SJSA1 (cell line): Measurements from ENCODE around the gene CDC16. TPM values are rescaled to one million over a fixed set of nuclear protein-coding genes. Genes with fewer than 3 reads are reported as not detected.

Source experiments
- DNase-seq, 2 experiments: peaks; one replicate each; pipeline ENCODE4 v3.0.0-alpha.2; 2015 to 2020; ENCODE audit warnings: low spot score in 2 of 2, low read depth in 1 of 2
- H3K27ac ChIP-seq: fragments of 250-450 bp; sonication (Bioruptor Pico); 2 replicates; pipeline ENCODE4 v1.5.1; 2020; ENCODE audit warnings: mild to moderate bottlenecking, moderate library complexity
- H3K27me3 ChIP-seq: fragments of 250-450 bp; sonication (Bioruptor Pico); replicated peaks from 2 replicates; pipeline ENCODE4 v1.5.1; 2020; ENCODE audit warnings: mild to moderate bottlenecking, moderate library complexity
- H3K36me3 ChIP-seq: fragments of 250-450 bp; sonication (Bioruptor Pico); 2 replicates; pipeline ENCODE4 v1.5.1; 2020; ENCODE audit warnings: mild to moderate bottlenecking
- H3K4me1 ChIP-seq: fragments of 250-450 bp; sonication (Bioruptor Pico); replicated peaks from 2 replicates; pipeline ENCODE4 v1.6.1; 2021; ENCODE audit warnings: mild to moderate bottlenecking
- H3K4me3 ChIP-seq: fragments of 250-450 bp; sonication (Bioruptor Pico); 2 replicates; pipeline ENCODE4 v1.5.1; 2020; ENCODE audit warnings: mild to moderate bottlenecking
- H3K9me3 ChIP-seq: fragments of 250-450 bp; sonication (Bioruptor Pico); replicated peaks from 2 replicates; pipeline ENCODE4 v1.5.1; 2020; ENCODE audit warnings: mild to moderate bottlenecking
- total RNA-seq: library from RNA; depleted of rRNA; stranded (reverse); fragments of >200 nt; shearing (Covaris generic); gene quantifications from 2 replicates; pipeline ENCODE4 v1.2.3, GENCODE V29; 2014

CDC16 gene
- total RNA-seq, 1 experiment from 2014 or later, result 27.2 TPM

GRCh38 chr13:114212158-114212495 lies 22.6 kb upstream of the CDC16 start:
- Histone ChIP-seq H3K36me3 (no peaks in the 10 kb centered on the region), H3K4me3 (no peak overlapping the region), H3K4me1 (no peaks in the 10 kb centered on the region), H3K9me3 (peaks cover 4% of the 10 kb centered on the region; the same call in 1 of the 2 replicates), H3K27me3 (no peaks in the 10 kb centered on the region), H3K27ac (no peak overlapping the region)
- DNase-seq, result no peak

GRCh38 chr13:114213980-114214379 lies 20.7 kb upstream of the CDC16 start:
- no peaks in the 10 kb centered on the region for H3K9me3 ChIP-seq
- H3K27ac ChIP-seq, result no peak overlapping the region
- no peak overlapping the region for H3K4me3 ChIP-seq
- no peak for DNase-seq
- H3K4me1 ChIP-seq, result no peaks in the 10 kb centered on the region
- no peaks in the 10 kb centered on the region for H3K36me3 ChIP-seq
- H3K27me3 ChIP-seq, result no peaks in the 10 kb centered on the region; the same call in 1 of the 2 replicates

- H3K4me3 ChIP-seq, result no peak overlapping the region
- H3K27me3 ChIP-seq, result no peaks in the 10 kb centered on the region; the same call in 1 of the 2 replicates
Observed at GRCh38 chr13:114219392-114219791, 15.3 kb upstream of the CDC16 start.

GRCh38 chr13:114222461-114222968 lies 12.2 kb upstream of the CDC16 start:
- Histone ChIP-seq H3K4me3 (no peak overlapping the region), H3K36me3 (no peaks in the 10 kb centered on the region), H3K27ac (no peak overlapping the region), H3K27me3 (no peaks in the 10 kb centered on the region; the same call in 1 of the 2 replicates), H3K9me3 (no peaks in the 10 kb centered on the region), H3K4me1 (peaks cover 3% of the 10 kb centered on the region; the same call in 1 of the 2 replicates)
- DNase-seq, result peak in 1 of 2 experiments; percentile 5

More at GRCh38 chr13:114219392-114219791, 15.3 kb upstream of the CDC16 start:
- no peak overlapping the region for H3K27ac ChIP-seq
- DNase-seq, result no peak
- no peaks in the 10 kb centered on the region for H3K36me3 ChIP-seq
- peaks cover 3% of the 10 kb centered on the region; the same call in 1 of the 2 replicates for H3K4me1 ChIP-seq
- H3K9me3 ChIP-seq, result no peaks in the 10 kb centered on the region

GRCh38 chr13:114224201-114224600 lies 10.5 kb upstream of the CDC16 start:
- H3K9me3 ChIP-seq, result no peaks in the 10 kb centered on the region
- H3K4me3 ChIP-seq, result no peak overlapping the region
- H3K27ac ChIP-seq, result no peak overlapping the region
- DNase-seq, result no peak
- H3K27me3 ChIP-seq, result no peaks in the 10 kb centered on the region; the same call in 1 of the 2 replicates
- H3K36me3 ChIP-seq, result no peaks in the 10 kb centered on the region
- peaks cover 3% of the 10 kb centered on the region; the same call in 1 of the 2 replicates for H3K4me1 ChIP-seq

GRCh38 chr13:114225610-114226009 lies 9.1 kb upstream of the CDC16 start:
- H3K4me1 ChIP-seq, result peaks cover 3% of the 10 kb centered on the region; the same call in 1 of the 2 replicates
- no peak for DNase-seq

GRCh38 chr13:114226088-114226487 lies 8.6 kb upstream of the CDC16 start:
- peaks cover 3% of the 10 kb centered on the region; the same call in 1 of the 2 replicates for H3K4me1 ChIP-seq
- H3K27ac ChIP-seq, result no peak overlapping the region
- no peaks in the 10 kb centered on the region for H3K36me3 ChIP-seq
- H3K9me3 ChIP-seq, result no peaks in the 10 kb centered on the region
- DNase-seq, result no peak
- H3K4me3 ChIP-seq, result no peak overlapping the region
- no peaks in the 10 kb centered on the region for H3K27me3 ChIP-seq

More at GRCh38 chr13:114225610-114226009, 9.1 kb upstream of the CDC16 start:
- H3K27ac ChIP-seq, result no peak overlapping the region
- no peak overlapping the region for H3K4me3 ChIP-seq
- H3K27me3 ChIP-seq, result no peaks in the 10 kb centered on the region
- H3K36me3 ChIP-seq, result no peaks in the 10 kb centered on the region
- no peaks in the 10 kb centered on the region for H3K9me3 ChIP-seq

GRCh38 chr13:114226699-114227323 lies 7.9 kb upstream of the CDC16 start:
- Histone ChIP-seq H3K36me3 (no peaks in the 10 kb centered on the region), H3K27me3 (no peaks in the 10 kb centered on the region), H3K27ac (no peak overlapping the region), H3K9me3 (no peaks in the 10 kb centered on the region), H3K4me3 (no peak overlapping the region), H3K4me1 (peaks cover 3% of the 10 kb centered on the region; the same call in 1 of the 2 replicates)
- DNase-seq, result peak; percentile 50 to 75

GRCh38 chr13:114227528-114227927 lies 7.2 kb upstream of the CDC16 start:
- H3K27me3 ChIP-seq, result no peaks in the 10 kb centered on the region
- no peak overlapping the region for H3K27ac ChIP-seq
- peaks cover 2% of the 10 kb centered on the region; the same call in 1 of the 2 replicates for H3K4me1 ChIP-seq
- no peak for DNase-seq
- H3K4me3 ChIP-seq, result no peak overlapping the region
- H3K36me3 ChIP-seq, result no peaks in the 10 kb centered on the region
- no peaks in the 10 kb centered on the region for H3K9me3 ChIP-seq

- no peaks in the 10 kb centered on the region for H3K27me3 ChIP-seq
- no peaks in the 10 kb centered on the region for H3K4me1 ChIP-seq
- H3K9me3 ChIP-seq, result no peaks in the 10 kb centered on the region
- H3K36me3 ChIP-seq, result no peaks in the 10 kb centered on the region
- no peak for DNase-seq
- no peak overlapping the region for H3K4me3 ChIP-seq
- no peak overlapping the region for H3K27ac ChIP-seq
Observed at GRCh38 chr13:114228176-114228575, 6.5 kb upstream of the CDC16 start.

GRCh38 chr13:114229506-114229905 lies 5.2 kb upstream of the CDC16 start:
- Histone ChIP-seq H3K4me1 (0 out of 2 replicates have a peak, but pooled peaks cover 4% of the 10 kb centered on the region), H3K4me3 (no peak overlapping the region), H3K9me3 (no peaks in the 10 kb centered on the region), H3K27me3 (no peaks in the 10 kb centered on the region), H3K36me3 (no peaks in the 10 kb centered on the region), H3K27ac (no peak overlapping the region)
- no peak for DNase-seq

GRCh38 chr13:114230117-114230516 lies 4.6 kb upstream of the CDC16 start:
- no peak for DNase-seq
- H3K9me3 ChIP-seq, result no peaks in the 10 kb centered on the region
- no peak overlapping the region for H3K27ac ChIP-seq
- H3K27me3 ChIP-seq, result no peaks in the 10 kb centered on the region
- H3K4me3 ChIP-seq, result no peak overlapping the region
- peaks cover 3% of the 10 kb centered on the region; the same call in 1 of the 2 replicates for H3K36me3 ChIP-seq
- 0 out of 2 replicates have a peak, but pooled peaks cover 5% of the 10 kb centered on the region for H3K4me1 ChIP-seq

- Histone ChIP-seq H3K4me3 (no peak overlapping the region), H3K36me3 (peaks cover 3% of the 10 kb centered on the region; the same call in 1 of the 2 replicates), H3K9me3 (no peaks in the 10 kb centered on the region)
Observed at GRCh38 chr13:114230575-114230974, 4.1 kb upstream of the CDC16 start.

GRCh38 chr13:114231886-114232285 lies 2.8 kb upstream of the CDC16 start:
- Histone ChIP-seq H3K4me1 (0 out of 2 replicates have a peak, but pooled peaks cover 5% of the 10 kb centered on the region), H3K4me3 (no peak overlapping the region), H3K9me3 (no peaks in the 10 kb centered on the region), H3K27me3 (no peaks in the 10 kb centered on the region), H3K36me3 (peaks cover 7% of the 10 kb centered on the region; the same call in 1 of the 2 replicates), H3K27ac (no peak overlapping the region)
- DNase-seq, result no peak

More at GRCh38 chr13:114230575-114230974, 4.1 kb upstream of the CDC16 start:
- Histone ChIP-seq H3K27ac (no peak overlapping the region), H3K4me1 (0 out of 2 replicates have a peak, but pooled peaks cover 5% of the 10 kb centered on the region), H3K27me3 (no peaks in the 10 kb centered on the region)
- DNase-seq, result no peak
